HCT116 (cell line): ENCODE measurements around the gene SLC35G6. TPM values are rescaled to one million over a fixed set of nuclear protein-coding genes. Genes with fewer than 3 reads are reported as not detected.

Experiments used
- ATAC-seq: fragments of 200-7000 bp; cut with Tn5 transposase; 2 replicates; pipeline ENCODE4 v1.9.1; 2020; ENCODE audit warnings: mild to moderate bottlenecking, moderate library complexity
- BruUV-seq: library from RNA; stranded (reverse); fragments of 400-500 nt; replicated peaks from 2 replicates; lab custom pipeline; 2021; lab: Mats Ljungman, UMichigan
- CTCF ChIA-PET: fragments of 300-600 bp; sonication (Branson Sonifier 250); formaldehyde crosslinking; loops from one replicate; lab custom pipeline; 2021; ENCODE audit warnings: antibody characterized with exemption; lab: Charles Lee
- POLR2A ChIA-PET: fragments of 300-600, 350-600 bp; sonication (Branson Sonifier 250); formaldehyde crosslinking; loops from one replicate; lab custom pipeline; 2021; ENCODE audit warnings: antibody characterized with exemption; lab: Charles Lee
- RAD21 ChIA-PET, 2 experiments: fragments of 300-600 bp; sonication (Branson Sonifier 250); formaldehyde crosslinking; loops; one replicate each; lab custom pipeline; 2023; ENCODE audit warnings: low total read pairs in 2 of 2; ENCODE audit not compliant: uncharacterized antibody in 2 of 2, unreplicated experiment in 2 of 2, low non-redundant PET in 1 of 2; lab: Charles Lee
- DNase-seq: peaks from one replicate; pipeline ENCODE4 v3.0.0-alpha.2; 2010; ENCODE audit warnings: low read depth, low spot score
- H2AFZ ChIP-seq: fragments of 200-600 bp; shearing (Covaris generic), sonication (generic); 2 replicates; pipeline ENCODE4 v1.6.1; 2017; ENCODE audit warnings: low read depth, mixed run types, mixed read lengths, antibody characterized with exemption, low read length; ENCODE audit not compliant: poor library complexity, severe bottlenecking
- H3K27ac ChIP-seq: 2 replicates; pipeline ENCODE4 v1.5.1; 2012; ENCODE audit warnings: low read depth, low read length
- H3K27me3 ChIP-seq: fragments of 200-600 bp; sonication (generic); 2 replicates; pipeline ENCODE4 v1.6.1; 2016; ENCODE audit warnings: mixed run types, low read length, mixed read lengths; ENCODE audit not compliant: insufficient read depth
- H3K36me3 ChIP-seq, 2 experiments: fragments of 200-500 bp in 1 of 2; fragments of 200-600 bp in 1 of 2; sonication (Bioruptor generic) in 1 of 2; sonication (generic) in 1 of 2; 2 replicates each; pipeline versions ENCODE4 v1.5.1 to v1.6.1; 2014 to 2016; ENCODE audit warnings: low read length in 2 of 2, inconsistent platforms in 1 of 2, mixed read lengths in 1 of 2, mixed run types in 1 of 2; ENCODE audit not compliant: insufficient read depth in 2 of 2, control insufficient read depth in 1 of 2
- H3K4me1 ChIP-seq, 2 experiments: fragments of 200-600 bp in 1 of 2; sonication (generic) in 1 of 2; 2 replicates each; pipeline versions ENCODE4 v1.5.1 to v1.6.1; 2012 to 2017; ENCODE audit warnings: low read length in 2 of 2, inconsistent platforms in 1 of 2, mild to moderate bottlenecking in 1 of 2, mixed read lengths in 1 of 2, mixed run types in 1 of 2, moderate library complexity in 1 of 2; ENCODE audit not compliant: insufficient read depth in 2 of 2, control insufficient read depth in 1 of 2
- H3K4me2 ChIP-seq: fragments of 200-600 bp; sonication (generic); 2 replicates; pipeline ENCODE4 v1.6.1; 2017; ENCODE audit warnings: mixed run types, low read length, mixed read lengths
- H3K4me3 ChIP-seq, 2 experiments: fragments of 200-600 bp in 1 of 2; sonication (generic) in 1 of 2; replicated peaks in 1 of 2; 2 replicates each; pipeline ENCODE4 v1.5.1; 2011 to 2016; ENCODE audit warnings: low read length in 2 of 2, control low read depth in 1 of 2, low read depth in 1 of 2, mild to moderate bottlenecking in 1 of 2, mixed read lengths in 1 of 2, mixed run types in 1 of 2
- H3K79me2 ChIP-seq: fragments of 200-600 bp; sonication (generic); 2 replicates; pipeline ENCODE4 v1.6.1; 2017; ENCODE audit warnings: mild to moderate bottlenecking, mixed run types, low read length, moderate library complexity, mixed read lengths; ENCODE audit not compliant: insufficient read depth
- H3K9ac ChIP-seq: fragments of 200-600 bp; sonication (generic); 2 replicates; pipeline ENCODE4 v1.6.1; 2016; ENCODE audit warnings: low read length, mixed read lengths
- H3K9me2 ChIP-seq: fragments of 200-600 bp; sonication (generic), shearing (Covaris generic); 2 replicates; pipeline ENCODE4 v1.6.1; 2017; ENCODE audit warnings: mixed run types, mild to moderate bottlenecking, moderate library complexity; ENCODE audit not compliant: insufficient read depth
- H3K9me3 ChIP-seq, 2 experiments: fragments of 200-500 bp in 1 of 2; fragments of 200-600 bp in 1 of 2; sonication (Bioruptor generic) in 1 of 2; sonication (generic) in 1 of 2; 2 replicates each; pipeline ENCODE4 v1.6.1; 2014 to 2017; ENCODE audit warnings: low read length in 2 of 2, mixed read lengths in 2 of 2, inconsistent platforms in 1 of 2, low read depth in 1 of 2, mild to moderate bottlenecking in 1 of 2, mixed run types in 1 of 2, moderate library complexity in 1 of 2; ENCODE audit not compliant: control insufficient read depth in 1 of 2, insufficient read depth in 1 of 2
- H4K20me1 ChIP-seq: fragments of 200-600 bp; sonication (generic), shearing (Covaris generic); 2 replicates; pipeline ENCODE4 v1.6.1; 2017; ENCODE audit warnings: mixed run types, mild to moderate bottlenecking, moderate library complexity; ENCODE audit not compliant: insufficient read depth
- CBX3 ChIP-seq: IDR thresholded peaks from 2 replicates; pipeline ENCODE4 v1.6.1; 2012; ENCODE audit warnings: low read depth
- CEBPB ChIP-seq: IDR thresholded peaks from 2 replicates; pipeline ENCODE4 v1.6.1; 2012; ENCODE audit warnings: low read depth
- EZH2 ChIP-seq: fragments of 200-600 bp; sonication (generic); IDR thresholded peaks from 2 replicates; pipeline ENCODE4 v1.6.1; 2017; ENCODE audit warnings: antibody characterized with exemption, mixed run types
- EZH2phosphoT487 ChIP-seq: fragments of 200-600 bp; IDR thresholded peaks from 2 replicates; pipeline ENCODE4 v1.6.1; 2018; ENCODE audit warnings: antibody characterized with exemption, borderline replicate concordance
- FOSL1 ChIP-seq: IDR thresholded peaks from 2 replicates; pipeline ENCODE4 v1.6.1; 2012; ENCODE audit warnings: low read depth
- RAD21 ChIP-seq: IDR thresholded peaks from 2 replicates; pipeline ENCODE4 v1.6.1; 2012; ENCODE audit warnings: low read depth, mild to moderate bottlenecking
- SIN3A ChIP-seq: IDR thresholded peaks from 2 replicates; pipeline ENCODE4 v1.6.1; 2012; ENCODE audit warnings: low read depth
- SP1 ChIP-seq: IDR thresholded peaks from 2 replicates; pipeline ENCODE4 v1.6.1; 2012; ENCODE audit warnings: low read depth
- SRF ChIP-seq: IDR thresholded peaks from 2 replicates; pipeline ENCODE4 v1.6.1; 2012; ENCODE audit warnings: low read depth
- TCF7L2 ChIP-seq: IDR thresholded peaks from 2 replicates; pipeline ENCODE4 v1.7.0; 2011; ENCODE audit warnings: borderline replicate concordance, inconsistent platforms; ENCODE audit not compliant: insufficient read depth, insufficient read length; ENCODE audit errors: extremely low read depth
- YY1 ChIP-seq: IDR thresholded peaks from 2 replicates; pipeline ENCODE4 v1.6.1; 2011; ENCODE audit warnings: low read length, low read depth, moderate library complexity, mild to moderate bottlenecking; ENCODE audit not compliant: insufficient replicate concordance; ENCODE audit errors: extremely low read depth
- ZNF274 ChIP-seq: fragments of 200-500 bp; sonication (Bioruptor generic); IDR thresholded peaks from 2 replicates; pipeline ENCODE4 v1.6.1; 2014; ENCODE audit warnings: mild to moderate bottlenecking, low read depth, low read length, inconsistent platforms
- intact Hi-C: fragments of 100-400 bp; cut with micrococcal nuclease; formaldehyde crosslinking; loops from 2 replicates; pipeline ENCODE4 v1.10.0; 2022
- total RNA-seq: library from RNA; stranded (reverse); gene quantifications from one replicate; pipeline ENCODE4 v1.2.1, GENCODE V29; 2021; ENCODE audit not compliant: unreplicated experiment
- TF ChIP-seq, protein P1 (sequence below): IDR thresholded peaks from 2 replicates; pipeline ENCODE4 v1.6.1; 2012
- TF ChIP-seq, protein P2 (sequence below), 3 experiments: fragments of 200-600 bp in 1 of 3; sonication (generic) in 1 of 3; IDR thresholded peaks in 2 of 3; conservative IDR thresholded peaks in 1 of 3; 2 replicates each; pipeline ENCODE4 v1.5.1; 2012 to 2017; ENCODE audit warnings: low read depth in 2 of 3, low read length in 2 of 3, antibody characterized with exemption in 1 of 3, borderline replicate concordance in 1 of 3, control low read depth in 1 of 3, mild to moderate bottlenecking in 1 of 3, mixed read lengths in 1 of 3, mixed run types in 1 of 3, moderate library complexity in 1 of 3; ENCODE audit not compliant: insufficient read depth in 1 of 3
- TF ChIP-seq, protein P3 (sequence below): IDR thresholded peaks from 2 replicates; pipeline ENCODE4 v1.6.1; 2012
- TF ChIP-seq, protein P4 (sequence below): IDR thresholded peaks from 2 replicates; pipeline ENCODE4 v1.6.1; 2011; ENCODE audit warnings: mild to moderate bottlenecking, low read length, moderate library complexity; ENCODE audit not compliant: insufficient replicate concordance; ENCODE audit errors: extremely low read depth

The SLC35G6 gene
- total RNA-seq, 1 experiment from 2014 or later, result not detected

DNA sequence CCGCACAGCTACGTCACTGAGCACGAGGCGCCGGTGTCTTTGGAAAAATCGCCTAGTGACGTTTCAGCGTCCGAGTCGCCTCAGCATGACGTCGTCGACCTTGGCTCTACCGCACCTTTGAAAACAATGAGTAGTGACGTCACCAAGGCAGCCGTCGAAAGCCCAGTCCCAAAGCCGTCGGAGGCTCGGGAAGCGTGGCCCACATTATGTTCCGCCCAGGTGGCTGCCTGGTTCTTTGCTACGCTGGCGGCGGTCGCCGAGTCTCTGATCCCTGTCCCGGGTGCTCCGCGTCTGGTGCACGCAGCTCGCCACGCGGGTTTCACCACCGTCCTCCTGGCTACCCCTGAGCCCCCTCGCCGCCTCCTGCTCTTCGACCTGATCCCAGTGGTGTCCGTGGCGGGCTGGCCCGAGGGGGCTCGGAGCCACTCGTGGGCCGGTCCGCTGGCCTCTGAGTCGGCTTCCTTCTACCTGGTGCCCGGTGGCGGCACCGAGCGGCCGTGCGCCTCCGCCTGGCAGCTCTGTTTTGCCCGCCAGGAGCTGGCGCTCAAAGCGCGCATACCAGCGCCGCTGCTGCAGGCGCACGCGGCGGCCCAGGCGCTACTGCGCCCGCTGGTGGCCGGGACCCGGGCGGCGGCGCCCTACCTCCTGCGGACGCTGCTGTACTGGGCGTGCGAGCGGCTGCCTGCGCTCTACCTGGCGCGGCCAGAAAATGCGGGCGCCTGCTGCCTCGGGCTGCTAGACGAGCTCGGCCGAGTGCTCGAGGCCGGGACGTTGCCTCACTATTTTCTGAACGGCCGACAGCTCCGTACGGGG, 44.5 kb upstream of the SLC35G6 start (continued):
- TF ChIP-seq, protein P1, sequence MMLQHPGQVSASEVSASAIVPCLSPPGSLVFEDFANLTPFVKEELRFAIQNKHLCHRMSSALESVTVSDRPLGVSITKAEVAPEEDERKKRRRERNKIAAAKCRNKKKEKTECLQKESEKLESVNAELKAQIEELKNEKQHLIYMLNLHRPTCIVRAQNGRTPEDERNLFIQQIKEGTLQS, result no peak
- TF ChIP-seq ZNF274 (no peak), RAD21 (peak; percentile 88), YY1 (peak; percentile 72)

DNA sequence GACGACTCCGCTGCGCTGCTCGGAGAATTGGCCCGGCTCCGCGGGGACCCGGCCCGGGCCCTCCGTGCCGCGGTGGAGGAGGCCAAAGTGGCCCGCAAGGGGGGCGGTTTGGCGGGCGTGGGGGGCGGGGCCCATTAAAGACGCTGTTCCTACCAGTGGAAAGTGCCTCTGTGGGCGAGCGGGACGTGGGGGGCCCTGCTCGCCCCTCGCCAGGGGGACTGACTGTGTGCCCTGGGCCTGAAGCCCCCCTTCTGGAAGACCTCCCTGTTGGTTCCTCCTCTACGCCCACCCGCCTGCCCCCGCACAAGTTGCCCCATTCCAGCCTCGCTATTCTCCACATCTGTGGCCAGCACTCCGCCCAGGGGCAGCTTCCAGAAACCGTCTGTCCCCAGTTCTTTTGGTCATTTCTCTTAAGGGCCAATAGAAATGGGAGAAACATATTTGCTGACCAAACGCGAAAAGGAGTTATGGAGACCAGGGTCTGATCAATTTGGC, 43.8 kb upstream of the SLC35G6 start:
- Histone ChIP-seq H3K27ac (peak overlapping the region; percentile 95), H3K4me1 (peaks cover 13 to 32% of the 10 kb centered on the region in 2 experiments), H3K4me2 (peak overlapping the region; percentile 99), H2AFZ (no peak overlapping the region), H3K27me3 (no peaks in the 10 kb centered on the region), H3K9me2 (no peaks in the 10 kb centered on the region), H3K4me3 (peak overlapping the region; percentile 9 to 69; a peak in 1 of 4 replicates), H3K36me3 (no peaks in the 10 kb centered on the region), H3K9ac (peak overlapping the region; percentile 77), H4K20me1 (no peaks in the 10 kb centered on the region), H3K9me3 (no peaks in the 10 kb centered on the region; a peak in 1 of 4 replicates), H3K79me2 (no peaks in the 10 kb centered on the region)
- ChIA-PET CTCF (interaction anchor here (1.0 to 3.4 kb wide), 12 partner anchors 7 to 123 kb away, joined by 3 to 28 read pairs (median 6); partner anchors contain the start of genes CHRNB1, PLSCR3, SENP3 and TMEM256), POLR2A (interaction anchor here (0.9 to 2.9 kb wide), 7 partner anchors 7 to 250 kb away, joined by 3 to 33 read pairs (median 6); partner anchors contain the start of genes CHRNB1, SPEM2, TMEM256 and TNK1), RAD21 (interaction anchor here in 1 of 2 experiments (1.0 to 2.4 kb wide), 2 partner anchors 81 to 156 kb away, joined by 3 to 6 read pairs; partner anchors contain the start of gene SLC2A4)
- TF ChIP-seq, protein P1, result no peak
- no peak for TF ChIP-seq CEBPB
- TF ChIP-seq RAD21, result no peak
- TF ChIP-seq, protein P2, sequence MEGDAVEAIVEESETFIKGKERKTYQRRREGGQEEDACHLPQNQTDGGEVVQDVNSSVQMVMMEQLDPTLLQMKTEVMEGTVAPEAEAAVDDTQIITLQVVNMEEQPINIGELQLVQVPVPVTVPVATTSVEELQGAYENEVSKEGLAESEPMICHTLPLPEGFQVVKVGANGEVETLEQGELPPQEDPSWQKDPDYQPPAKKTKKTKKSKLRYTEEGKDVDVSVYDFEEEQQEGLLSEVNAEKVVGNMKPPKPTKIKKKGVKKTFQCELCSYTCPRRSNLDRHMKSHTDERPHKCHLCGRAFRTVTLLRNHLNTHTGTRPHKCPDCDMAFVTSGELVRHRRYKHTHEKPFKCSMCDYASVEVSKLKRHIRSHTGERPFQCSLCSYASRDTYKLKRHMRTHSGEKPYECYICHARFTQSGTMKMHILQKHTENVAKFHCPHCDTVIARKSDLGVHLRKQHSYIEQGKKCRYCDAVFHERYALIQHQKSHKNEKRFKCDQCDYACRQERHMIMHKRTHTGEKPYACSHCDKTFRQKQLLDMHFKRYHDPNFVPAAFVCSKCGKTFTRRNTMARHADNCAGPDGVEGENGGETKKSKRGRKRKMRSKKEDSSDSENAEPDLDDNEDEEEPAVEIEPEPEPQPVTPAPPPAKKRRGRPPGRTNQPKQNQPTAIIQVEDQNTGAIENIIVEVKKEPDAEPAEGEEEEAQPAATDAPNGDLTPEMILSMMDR (IDR thresholded peaks at IDR 0.05 in 2 of 3, conservative IDR thresholded peaks at IDR 0.05 in 1 of 3; ENCODE audit: borderline replicate concordance in 1 of 3, insufficient read depth in 1 of 3, low read depth in 2 of 3, low read length in 2 of 3), result no peak
- no peak for TF ChIP-seq FOSL1
- no peak for TF ChIP-seq ZNF274
- TF ChIP-seq CBX3, result no peak
- no peak for TF ChIP-seq EZH2
- no peak for TF ChIP-seq SIN3A
- TF ChIP-seq SRF, result no peak
- TF ChIP-seq EZH2phosphoT487, result no peak
- TF ChIP-seq TCF7L2, result no peak
- TF ChIP-seq, protein P3, sequence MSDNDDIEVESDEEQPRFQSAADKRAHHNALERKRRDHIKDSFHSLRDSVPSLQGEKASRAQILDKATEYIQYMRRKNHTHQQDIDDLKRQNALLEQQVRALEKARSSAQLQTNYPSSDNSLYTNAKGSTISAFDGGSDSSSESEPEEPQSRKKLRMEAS, result no peak
- TF ChIP-seq, protein P4, sequence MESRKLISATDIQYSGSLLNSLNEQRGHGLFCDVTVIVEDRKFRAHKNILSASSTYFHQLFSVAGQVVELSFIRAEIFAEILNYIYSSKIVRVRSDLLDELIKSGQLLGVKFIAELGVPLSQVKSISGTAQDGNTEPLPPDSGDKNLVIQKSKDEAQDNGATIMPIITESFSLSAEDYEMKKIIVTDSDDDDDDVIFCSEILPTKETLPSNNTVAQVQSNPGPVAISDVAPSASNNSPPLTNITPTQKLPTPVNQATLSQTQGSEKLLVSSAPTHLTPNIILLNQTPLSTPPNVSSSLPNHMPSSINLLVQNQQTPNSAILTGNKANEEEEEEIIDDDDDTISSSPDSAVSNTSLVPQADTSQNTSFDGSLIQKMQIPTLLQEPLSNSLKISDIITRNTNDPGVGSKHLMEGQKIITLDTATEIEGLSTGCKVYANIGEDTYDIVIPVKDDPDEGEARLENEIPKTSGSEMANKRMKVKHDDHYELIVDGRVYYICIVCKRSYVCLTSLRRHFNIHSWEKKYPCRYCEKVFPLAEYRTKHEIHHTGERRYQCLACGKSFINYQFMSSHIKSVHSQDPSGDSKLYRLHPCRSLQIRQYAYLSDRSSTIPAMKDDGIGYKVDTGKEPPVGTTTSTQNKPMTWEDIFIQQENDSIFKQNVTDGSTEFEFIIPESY, result no peak
- no peak for TF ChIP-seq YY1
- TF ChIP-seq SP1, result no peak
- intact Hi-C loops, result loop anchor here (1.0 to 10.0 kb wide), 6 partner anchors 43 to 249 kb away; partner anchors contain the start of genes CLDN7, PLSCR3, POLR2A and SENP3
- DNase-seq (no peak), ATAC-seq (no peak)
- no TSS peak for BruUV-seq
